Ammon's horn (tissue), 1 donor: ENCODE results near the gene CD44.

ENCODE experiments used
- DNase-seq: peaks from one replicate; pipeline ENCODE4 v3.0.0-alpha.2; 2016; ENCODE audit warnings: low spot score

CD44 gene

DNA sequence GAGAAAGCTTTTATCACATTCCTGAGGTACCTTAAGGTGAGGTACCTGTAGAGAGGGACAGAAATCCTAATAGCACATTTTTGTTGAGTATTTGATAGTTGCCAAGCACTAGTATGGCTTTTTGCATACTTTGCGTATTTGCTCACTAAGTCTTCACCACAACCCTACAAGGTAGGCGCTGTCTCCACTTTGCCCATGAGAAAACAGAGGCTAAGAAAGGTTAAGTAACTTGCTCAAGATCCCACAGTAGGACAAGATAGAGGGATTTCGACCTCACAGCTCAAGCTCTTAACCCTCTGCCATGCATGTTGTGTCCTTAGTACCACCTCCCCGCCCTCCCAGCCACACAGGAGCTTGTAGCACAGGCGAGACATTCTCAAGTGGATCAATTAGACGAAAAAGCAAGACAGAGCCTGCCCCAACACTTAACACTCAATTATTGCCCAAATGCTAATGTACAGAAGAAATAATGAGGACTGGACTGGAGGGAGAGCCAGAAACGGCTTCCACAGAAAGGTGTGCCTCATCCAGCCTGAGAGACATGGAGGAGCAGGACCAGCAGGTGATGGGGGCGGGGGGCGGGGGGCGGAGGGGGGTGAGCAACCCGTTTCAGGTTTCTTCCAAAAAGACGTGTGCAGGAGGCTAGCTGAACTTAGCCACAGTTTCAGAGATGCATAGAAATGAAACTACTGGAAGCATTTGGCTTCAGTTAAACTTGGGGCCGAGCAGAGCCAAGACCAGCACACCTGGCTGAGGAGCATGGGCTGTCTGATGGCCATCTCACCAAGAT is 26.7 kb upstream of the CD44 start:
- no peak for DNase-seq

DNA sequence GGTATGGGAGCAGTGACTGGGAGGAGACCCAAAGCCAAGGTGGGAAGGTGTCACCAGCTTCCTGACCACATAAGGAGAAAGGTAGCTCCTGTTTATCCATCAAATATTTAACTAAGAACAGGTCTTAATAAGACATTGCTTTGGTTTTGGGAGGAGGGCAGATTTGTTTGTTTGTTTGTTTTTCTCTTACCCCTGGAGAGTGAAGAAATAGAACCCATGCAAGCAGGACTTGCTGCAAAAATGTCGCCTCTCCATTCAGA is 26.2 kb upstream of the CD44 start:
- no peak for DNase-seq

DNA sequence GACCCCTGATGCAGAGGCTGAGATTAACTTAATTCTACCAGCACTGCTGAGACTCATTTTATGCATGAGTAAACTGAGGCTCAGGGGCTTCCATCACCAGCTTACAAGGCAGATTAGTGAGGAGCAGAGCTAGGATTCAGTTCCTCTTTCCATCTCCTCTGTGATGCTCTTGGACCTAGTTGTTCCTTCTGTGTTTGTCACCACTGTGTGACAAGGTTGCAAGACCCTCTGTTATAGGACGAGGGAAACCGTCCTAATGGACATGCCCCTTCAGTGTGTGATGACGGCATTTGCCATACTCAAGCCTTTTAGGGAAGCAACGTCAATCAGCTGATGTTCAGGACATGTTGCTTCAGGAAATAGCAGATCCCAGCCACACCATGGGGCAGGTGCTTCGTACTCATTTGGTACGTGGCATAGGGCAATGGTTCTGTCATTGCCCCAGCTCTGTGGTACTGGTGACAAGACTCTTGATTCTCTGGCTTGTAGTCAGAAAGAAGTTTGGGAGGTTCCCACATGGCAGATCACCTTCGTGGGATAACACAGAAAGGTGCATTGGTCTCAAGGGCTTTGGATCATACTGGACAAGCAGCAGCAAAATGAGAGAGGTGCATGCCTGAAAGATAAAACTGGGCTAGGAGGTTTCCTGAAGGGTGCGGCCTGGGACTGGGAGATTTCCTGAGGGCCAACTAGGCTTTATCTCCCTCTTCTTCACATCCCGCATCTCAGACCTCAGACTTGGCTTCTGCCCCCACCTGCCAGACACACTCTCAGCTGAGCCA is 23.9 kb upstream of the CD44 start:
- DNase-seq: no peak

DNA sequence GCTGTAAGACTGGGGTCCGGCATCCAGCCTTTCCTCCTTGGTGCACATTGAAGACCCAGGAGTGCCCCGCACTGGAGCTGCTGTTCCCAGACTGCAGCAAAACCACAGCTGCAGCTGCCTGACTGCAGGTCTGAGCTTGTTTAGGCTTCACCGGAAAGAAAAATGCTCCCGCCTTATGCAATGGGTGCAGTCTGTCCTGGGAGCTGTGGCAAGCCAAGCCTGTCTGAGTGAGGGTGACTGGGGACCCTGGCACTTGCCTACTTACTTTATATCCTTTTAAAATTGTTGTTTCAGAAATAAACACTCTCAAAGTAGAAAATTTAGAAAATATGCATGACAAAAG is 23.3 kb upstream of the CD44 start:
- no peak for DNase-seq

DNA sequence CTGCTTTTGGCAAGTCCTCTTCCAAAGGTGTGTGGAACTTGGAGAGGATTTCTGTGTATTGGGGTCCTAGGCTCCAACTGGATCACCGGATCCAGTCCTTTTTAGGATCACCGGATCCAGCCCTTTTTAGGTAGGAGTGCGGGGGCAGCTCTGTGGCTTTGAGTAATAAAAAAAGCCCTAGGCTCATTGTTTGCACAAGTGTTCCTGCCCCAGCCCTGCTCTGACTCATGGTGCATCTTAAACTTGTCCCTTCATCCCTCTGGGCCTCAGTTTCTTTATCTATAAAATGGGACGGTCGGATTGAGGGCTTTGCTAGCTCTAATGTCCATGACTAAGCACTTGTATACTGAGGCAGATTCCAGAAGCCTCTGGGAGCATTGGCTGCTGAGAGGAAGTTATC is 22.7 kb upstream of the CD44 start:
- no peak for DNase-seq

DNA sequence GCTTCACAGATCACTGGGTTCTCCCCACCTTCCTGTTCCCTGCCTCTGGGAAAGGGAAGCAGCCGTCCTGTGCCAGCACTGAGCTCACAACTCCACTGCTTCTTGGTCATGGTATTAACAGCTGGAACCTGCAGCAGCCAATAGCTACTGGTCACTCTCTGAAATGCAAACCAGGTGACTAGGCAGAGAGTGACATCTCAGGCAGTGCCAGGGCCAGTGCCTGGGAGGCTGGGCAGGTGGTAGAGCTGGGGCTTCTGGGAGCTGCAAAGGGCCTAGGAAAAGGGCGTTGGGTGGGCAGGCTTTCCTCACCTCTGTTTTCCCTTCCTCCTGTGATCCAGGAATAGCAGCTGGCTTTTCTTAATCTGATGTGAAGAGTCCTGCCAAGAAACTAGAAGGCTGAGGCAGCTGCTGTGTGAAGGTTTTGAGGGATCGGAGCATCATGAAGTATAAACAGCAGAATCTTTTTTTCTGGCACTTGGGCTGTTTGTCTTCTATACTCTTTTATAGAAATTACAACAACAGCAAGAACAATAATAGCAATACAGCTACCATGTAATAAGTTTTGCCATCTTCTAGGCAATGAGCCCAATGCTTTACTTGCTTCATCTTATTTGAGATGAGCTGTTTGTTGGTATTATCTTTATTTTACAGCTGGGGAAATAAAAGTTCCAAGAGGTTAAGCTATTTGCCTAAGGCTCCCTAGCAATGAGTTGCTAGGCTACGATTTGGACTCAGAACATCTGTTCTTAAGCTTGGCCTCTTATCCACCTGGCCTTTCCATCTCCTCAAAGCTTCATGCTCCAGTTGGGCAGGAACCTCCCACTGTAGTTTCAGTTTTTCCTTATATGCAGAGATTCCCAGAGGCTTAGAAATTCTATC is 22.0 kb upstream of the CD44 start:
- no peak for DNase-seq

DNA sequence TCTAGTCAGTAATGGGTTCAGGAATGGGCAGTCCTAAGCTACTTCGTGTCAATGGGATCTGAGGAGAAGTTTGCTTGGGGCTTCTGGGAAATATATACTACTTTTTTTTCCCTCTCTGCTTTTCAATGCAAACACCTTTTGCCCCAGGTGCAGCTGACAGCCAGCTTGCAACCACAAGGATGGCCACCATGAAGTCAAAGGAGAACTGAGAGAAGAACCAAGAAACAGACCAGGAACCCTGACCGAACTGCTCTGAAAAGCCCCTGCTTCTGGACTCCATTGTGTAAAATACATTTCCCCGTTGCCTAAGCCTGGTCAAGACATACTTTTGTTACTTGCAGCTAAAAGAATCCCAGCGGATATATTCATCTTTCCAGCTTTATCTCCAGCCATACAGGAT is 20.1 kb upstream of the CD44 start:
- DNase-seq: no peak

DNA sequence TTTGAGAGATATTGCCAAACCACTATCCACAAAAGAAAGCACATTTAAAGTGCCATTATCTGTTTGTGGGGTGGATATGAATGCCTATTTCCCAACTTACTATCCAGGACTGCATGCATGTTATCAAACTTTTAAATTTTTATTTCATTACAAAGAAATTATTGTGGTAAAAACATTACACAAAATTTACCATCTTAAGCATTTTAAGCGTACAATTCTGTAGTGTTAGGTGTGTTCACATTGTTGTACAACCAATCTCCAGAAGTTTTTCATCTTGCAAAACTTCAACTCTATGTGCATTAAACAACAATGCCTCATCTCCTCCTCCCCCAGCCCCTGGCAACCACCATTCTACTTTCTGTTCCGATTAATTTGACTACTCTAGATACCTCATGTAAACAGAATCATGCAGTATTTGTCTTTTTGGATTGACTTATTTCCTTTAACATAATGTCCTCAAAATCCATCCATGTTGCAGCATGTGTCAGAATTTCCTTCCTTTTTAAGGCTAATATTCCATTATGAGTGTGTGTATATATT is 17.6 kb upstream of the CD44 start:
- no peak for DNase-seq

DNA sequence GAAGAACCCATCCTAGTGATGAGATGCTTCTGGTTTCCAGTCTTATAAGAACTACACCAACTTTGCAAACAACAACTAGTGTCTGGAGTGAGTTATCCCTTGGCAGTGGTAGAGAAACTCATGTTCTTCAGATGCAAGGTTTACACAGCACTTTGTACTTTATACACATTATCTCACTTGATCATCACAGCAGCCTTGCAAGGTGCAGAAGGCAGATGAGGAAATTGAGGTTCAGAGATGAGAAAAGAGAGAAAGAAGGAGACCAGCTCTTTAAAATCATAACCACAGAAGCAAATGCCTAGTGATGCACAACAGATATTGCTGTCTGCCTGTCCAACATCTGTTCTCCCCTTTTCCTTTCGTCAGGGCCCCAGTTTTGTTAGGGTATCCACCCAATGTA is 16.7 kb upstream of the CD44 start:
- no peak for DNase-seq

DNA sequence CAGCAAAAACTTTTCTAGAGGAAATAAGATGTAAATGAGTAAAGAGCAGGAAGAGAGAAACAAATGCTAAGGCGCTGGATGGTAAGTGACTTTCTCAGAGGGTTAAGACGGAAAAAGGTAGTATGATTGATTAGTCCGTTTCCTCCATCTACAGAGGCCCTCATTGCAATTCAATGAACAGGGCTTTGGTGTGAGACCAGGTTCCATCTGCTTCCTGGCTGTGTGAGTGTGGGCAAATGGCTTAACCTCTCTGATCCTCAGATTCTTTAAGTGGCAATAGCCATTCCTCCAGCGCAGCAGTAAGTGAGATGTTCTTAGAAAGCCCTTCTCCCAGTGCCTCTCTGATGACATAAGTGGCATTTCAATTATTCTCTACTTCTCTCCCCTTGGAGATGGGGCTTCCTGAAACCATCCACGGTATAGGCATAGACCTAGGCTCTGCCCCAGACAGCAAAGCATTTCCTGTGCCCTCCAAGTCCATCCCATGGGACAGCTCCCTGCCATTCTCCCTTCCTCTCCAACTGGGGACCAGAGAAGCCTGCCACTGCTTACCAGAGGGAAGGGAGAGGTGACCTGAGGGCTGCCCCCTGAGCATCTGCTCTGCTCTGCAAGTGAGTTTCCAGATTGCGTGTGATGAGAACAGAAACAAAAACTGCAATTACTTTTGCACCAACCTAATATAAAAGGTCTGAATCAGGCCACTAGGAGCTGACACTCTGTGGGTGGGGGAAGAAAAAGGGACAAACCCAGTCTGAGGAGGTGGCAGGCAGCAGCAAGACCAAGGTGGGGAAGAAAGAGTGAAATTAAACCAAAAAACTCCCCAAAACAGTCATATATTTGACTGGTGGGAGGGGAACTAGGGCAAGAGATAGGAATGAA is 12.7 kb upstream of the CD44 start:
- DNase-seq: no peak

DNA sequence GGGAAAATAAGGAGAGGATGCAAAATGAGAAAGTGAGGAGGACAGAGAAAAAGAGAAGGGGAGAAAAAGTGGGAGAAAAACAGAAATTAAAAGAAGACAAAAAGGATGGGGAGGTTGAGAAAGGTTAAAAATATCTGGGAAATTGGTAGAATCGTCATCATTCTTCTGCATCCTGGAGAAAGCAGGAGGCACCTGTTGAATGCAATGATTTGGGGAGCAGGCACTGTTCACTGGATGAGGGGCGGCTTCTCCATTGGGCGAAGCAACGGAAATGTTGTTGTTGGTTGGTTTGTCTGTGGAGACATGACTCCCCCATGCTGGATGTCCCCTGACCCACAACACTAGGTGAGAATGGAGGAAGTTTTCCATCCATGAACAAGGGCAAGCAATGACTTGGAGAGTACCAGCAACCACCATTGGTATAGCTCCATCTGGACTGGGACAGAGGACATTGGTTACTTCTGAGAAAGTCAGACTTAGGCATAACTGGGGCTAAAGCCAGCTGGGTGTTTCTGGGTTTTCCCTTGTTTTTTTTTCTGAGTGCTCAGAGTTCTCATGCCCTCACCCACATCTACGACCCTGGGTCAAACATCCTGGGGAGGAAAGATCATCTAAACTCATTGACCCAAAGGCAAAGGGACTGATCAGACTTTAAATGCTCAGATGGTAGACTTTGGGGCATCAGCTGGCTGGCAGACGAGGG is 11.9 kb upstream of the CD44 start:
- no peak for DNase-seq

DNA sequence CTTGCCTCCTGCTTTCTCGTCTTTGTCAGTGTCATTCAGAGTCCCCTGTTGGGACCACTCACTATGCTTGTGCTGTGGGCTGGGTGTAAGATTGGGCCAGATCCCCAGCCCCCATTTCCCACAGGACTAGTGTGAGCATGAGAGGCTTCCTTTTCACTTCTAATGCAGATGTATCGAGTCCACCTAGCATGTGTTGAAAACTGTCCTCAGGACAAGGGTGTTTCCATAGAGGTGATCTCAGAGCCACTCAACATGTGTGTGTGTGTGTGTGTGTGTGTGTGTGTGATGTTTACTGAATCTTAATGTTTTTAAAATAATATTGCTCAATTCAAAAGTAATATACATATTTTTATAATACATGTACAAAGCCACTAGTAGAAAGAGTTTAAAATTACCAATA is 11.4 kb upstream of the CD44 start:
- no peak for DNase-seq

DNA sequence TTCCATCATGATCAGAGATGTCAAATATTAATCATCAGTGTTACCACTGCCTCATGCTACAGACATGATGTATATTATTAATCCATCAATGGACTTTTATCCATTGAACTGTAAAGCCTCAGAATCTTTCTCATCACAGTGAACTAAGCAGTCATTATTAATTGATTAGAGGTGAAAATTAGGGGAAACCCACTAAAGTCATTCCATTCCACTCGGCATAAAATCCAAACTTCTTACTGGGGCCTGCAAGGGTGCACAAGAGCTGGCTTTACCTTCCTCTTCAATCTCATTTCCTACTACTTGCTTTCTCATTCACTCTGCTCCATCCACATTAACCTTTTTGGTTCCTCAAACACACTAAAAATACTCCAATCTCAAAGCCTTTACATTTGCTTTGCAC is 7.9 kb upstream of the CD44 start:
- no peak for DNase-seq

DNA sequence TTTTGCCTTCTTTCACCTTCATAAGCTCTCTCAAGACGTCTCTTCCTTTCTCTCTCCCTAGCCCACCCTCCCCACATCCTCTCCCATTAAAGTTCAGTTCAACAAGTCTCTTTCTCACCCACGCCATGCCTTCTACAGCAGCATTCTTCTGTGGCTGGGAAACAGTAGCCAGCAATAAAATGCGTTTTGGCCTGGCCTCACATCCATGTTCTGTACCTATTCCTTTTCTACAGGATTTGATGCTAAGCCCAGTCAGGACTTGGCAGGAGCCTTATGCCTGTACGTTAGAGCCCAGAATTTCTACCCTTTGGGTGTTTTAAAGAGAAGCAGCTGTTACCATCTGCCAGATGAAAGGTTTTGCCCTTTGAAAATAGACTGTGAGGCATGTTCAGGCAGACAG is 7.1 kb upstream of the CD44 start:
- DNase-seq: no peak

DNA sequence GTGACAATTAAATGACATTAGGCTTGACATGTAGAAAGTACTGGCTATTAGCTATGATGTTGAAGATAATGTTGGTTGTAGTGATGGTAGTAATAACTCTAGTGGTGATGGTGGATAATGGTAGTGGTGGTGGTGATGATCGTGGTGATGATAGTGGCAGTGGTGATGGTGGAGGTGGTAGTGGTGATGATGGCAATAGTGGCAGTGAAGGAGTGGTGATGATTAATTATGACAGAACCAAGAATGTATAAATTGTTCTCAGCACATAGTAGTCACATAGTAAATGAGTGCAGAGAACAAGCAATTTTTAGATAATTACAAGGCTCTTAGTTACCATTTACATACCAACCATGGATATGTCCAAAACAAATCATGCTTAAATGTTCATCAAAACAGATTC is 5.3 kb upstream of the CD44 start:
- no peak for DNase-seq

DNA sequence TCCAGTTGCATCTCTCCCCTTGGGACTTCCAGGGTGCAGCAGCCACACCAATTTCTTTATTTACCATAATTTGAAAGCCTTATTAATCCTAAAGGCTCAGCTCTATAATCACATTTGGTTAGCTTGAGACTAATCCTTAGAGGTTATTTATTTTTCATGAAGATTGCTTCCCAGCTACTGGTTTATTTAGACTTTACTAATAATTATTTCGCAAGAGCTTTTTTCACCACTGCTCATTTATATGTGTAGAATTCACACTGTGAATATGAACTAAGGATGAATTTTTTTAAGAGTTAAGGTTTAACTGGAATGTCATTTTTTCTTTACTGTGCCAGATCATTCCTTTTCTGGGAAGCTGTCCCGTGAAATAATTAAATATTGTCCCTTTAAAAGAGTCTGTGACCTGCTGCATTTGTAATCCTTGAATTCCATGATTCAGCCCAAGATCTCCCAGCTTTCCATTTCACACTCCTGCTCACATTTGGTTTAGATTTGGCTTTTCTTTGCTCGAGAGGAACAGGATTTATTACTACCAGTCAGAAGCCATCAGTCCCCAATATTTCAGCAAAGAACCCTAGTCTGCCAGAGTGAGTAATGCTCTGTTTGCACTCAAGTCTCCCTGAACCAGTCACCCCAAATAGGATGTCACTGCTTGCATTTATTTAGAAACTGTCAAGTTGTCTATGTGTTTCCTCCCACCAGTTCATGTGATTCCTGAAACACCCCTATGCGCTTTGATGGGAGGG is 4.4 kb upstream of the CD44 start:
- no peak for DNase-seq

DNA sequence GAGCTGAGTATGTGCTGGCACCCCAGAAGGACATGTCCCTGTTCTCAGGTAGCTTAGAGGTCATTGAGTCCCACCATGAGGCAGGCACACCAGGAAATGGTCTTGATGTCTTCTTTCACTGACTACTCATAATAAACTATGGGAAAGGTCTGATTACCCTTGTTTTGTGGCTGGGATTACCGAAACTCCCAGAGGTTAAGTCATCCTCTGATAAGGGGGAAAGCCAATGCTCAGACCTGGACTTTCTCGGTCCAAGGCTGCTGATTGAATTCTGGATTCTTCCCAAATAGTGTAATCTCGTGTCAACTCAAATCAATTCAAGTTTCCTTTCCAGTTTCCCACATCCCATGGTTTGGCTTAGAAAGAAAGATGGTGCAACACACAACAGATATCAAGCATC is 3.7 kb upstream of the CD44 start:
- no peak for DNase-seq

DNA sequence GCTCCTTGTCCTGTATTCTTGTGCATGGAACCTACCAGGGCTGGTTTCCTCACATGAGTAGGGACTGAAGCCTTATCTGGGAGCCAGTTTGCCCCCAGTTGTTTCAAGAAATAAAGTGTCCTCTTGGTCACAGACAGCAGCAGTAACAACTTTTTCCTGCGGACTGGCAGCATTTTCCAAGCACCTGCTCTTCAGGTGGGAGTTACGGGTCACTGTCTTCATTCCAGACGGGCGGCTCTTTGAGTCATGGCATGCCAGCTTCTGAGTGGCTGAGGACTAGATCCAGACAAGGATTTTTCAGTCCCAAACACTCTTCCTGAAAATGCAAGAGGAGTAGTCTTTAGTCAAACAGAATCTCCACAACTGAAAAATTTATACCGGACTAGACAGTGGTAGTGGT is 2.7 kb upstream of the CD44 start:
- no peak for DNase-seq

DNA sequence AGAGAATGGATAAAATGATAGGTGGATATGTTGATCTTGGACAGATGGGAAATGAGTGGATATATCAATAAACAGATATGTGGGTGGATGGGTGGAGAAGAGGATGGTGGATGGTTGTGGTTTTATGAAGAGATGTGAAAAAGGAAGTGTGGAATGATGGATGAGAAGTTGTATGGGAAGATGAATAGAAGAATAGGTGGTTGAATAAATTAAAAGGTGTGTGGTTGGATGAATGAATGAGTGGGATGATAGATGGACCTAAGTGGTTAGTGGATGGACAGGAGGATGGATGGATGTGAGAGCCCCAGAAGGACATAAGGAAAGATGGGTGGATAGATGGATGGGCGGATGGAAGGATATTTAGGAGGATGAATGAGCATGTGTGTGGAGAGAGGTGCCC is 913 bp upstream of the CD44 start:
- DNase-seq: no peak

DNA sequence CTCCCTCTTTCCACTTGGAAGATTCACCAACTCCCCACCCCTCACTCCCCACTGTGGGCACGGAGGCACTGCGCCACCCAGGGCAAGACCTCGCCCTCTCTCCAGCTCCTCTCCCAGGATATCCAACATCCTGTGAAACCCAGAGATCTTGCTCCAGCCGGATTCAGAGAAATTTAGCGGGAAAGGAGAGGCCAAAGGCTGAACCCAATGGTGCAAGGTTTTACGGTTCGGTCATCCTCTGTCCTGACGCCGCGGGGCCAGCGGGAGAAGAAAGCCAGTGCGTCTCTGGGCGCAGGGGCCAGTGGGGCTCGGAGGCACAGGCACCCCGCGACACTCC is 397 bp upstream of the CD44 start:
- DNase-seq: no peak
